NCI-H2029 treated with DMSO at 0.1 percent for 48 hours (cell line): ENCODE results near the gene PTGES2.

Experiments used
- DNase-seq: peaks from one replicate; lab custom pipeline; 2025; lab: John Stamatoyannopoulos, UW

PTGES2 gene

GRCh38 chr9:128153060-128153946, 25.8 kb upstream of the PTGES2 start:
- DNase-seq: no peak

DNA sequence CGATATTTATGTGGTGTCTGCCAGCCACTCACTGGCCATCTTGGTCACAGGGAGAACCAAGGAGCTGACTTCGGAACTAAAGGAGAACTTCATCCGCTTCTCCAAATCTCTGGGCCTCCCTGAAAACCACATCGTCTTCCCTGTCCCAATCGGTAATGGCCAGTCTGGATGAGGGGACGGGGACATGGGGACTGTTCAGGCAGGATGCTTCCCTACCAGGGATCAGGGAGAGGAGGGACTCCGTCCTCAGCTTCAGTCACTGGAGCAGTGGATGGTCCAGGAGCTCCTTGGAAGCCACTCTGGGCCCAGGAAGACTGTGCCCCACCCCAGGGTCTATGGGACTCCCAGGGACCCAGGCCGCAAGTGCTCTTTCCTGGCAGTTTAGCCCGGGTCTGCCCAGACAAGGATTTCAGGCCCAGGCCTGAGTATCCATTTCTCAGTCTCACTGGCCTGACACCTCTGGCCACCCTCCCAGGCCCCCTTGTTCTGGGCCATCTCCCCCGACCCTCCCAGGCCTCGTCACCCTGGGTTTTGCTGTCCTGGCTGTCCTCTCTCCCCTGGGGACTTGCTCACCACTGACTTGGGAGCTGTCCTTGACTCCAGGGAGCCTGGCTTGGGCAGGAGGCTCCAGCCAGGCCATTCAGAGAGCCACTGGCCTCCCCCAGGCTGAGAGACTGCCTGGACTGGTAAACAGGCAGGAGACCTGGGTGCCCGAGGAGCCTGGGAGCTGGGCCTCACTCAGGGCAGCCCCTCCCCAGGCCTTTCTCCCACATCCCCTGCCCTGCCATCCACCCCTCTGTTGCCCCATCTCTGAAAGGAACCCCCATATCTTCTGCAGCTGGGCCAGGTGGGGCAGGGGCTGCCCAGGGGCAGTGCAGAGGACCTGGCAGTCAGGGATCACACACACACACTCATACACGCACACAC, 24.9 kb upstream of the PTGES2 start:
- no peak for DNase-seq

DNA sequence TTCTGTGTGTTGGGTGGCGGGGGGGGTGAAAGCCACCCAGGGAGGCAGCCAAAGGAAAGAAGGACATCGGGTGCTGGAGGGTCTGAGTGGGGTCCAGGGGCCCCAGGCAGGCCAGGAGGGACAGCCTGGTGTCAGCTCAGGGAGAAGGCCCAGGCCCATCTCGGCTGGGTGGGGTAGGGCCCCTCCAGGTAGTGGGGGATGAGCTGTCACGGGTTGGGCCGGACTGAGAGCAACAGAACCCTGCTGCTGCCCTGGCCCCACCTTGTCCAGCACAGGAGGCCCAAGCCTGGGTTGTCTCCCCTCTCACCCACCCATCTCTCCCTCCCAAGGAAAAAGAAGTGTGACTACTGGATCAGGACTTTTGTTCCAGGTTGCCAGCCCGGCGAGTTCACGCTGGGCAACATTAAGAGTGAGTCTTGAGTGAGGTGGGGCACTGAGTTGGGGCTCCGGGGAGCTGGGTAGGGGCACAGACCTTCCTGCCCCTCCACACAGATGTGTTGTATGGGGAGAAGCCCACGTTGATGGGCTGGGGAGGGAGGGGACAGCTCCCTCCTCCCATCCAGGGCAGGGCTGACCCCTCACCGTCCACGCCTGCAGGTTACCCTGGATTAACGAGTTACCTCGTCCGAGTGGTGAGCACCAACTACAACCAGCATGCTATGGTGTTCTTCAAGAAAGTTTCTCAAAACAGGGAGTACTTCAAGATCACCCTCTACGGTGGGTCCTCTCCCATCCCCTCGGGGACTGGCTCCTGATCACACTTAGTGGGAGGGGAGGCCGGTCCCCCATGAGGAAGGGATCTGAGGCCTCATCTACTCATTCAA, 24.0 kb upstream of the PTGES2 start:
- DNase-seq: no peak

DNA sequence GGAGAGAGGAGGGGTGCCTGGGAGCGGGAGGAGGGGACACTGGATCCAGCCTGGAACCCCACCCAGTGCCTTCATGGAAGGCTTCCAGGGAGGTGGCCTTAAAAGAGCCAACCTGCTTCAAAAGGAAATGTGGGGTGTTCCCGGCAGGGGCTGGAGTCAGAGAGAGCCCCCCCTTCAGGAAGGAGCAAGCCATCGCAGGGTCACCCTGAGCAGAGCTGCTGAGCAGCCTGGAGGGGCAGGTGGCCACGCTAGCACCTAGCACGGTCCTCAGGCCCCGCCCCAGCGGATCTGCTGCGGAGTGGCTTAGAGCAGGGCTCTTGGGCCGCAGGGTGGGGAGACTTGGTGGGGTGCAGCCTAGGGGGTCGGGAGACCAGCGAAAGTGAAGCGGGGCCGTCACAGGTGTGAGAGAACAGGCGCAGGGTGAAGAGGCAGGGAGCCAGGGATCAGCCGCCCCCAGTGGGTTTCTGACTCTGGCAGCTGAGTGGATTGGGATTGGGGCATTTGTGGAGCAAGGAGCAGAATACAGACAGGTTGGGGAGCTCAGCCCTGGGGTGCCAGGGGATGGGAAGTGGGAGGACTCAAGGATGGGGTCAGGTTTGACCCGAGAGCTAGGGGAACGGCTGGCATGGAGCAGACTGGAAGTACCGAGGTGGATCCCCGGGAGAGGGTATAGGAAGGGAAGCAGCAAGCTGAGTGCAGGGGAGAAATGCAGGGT, 23.2 kb upstream of the PTGES2 start:
- no peak for DNase-seq

- no peak for DNase-seq
Measured at GRCh38 chr9:128149951-128150593, 22.5 kb upstream of the PTGES2 start.

- DNase-seq: no peak
Measured at GRCh38 chr9:128149001-128149701, 21.6 kb upstream of the PTGES2 start, which contains the start of gene LCN2. TSS of gene LCN2 (plus strand) at chr9:128149453. CDS start at chr9:128149526, 73 bp downstream.

- DNase-seq: no peak
Measured at GRCh38 chr9:128148509-128149000, 21.0 kb upstream of the PTGES2 start.

DNA sequence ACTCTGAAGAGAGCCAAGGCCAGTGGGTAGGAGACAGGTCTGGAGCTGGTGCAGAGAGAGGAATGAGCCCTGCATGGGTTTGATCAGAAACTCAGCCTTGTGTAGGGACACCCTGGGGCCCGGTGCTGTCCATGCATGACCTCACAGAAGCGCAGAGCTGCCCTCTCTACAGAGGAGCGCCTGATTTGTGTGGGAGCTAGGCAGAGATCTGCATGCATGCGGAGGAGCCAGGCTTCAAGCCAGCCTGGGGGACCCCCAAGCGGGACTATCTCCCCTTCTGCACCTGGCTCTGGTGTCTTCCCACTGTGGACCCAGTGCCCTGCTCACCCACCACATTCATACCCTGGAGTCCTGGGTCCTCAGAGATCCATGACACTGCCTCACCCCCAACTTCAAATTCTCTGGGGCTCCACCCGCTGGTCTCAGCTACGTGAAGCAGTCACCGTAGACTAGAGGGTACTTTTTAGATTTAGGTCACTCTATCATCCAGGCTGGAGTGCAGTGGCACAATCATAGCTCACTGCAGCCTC, 19.1 kb upstream of the PTGES2 start:
- no peak for DNase-seq

GRCh38 chr9:128145951-128146351, 18.4 kb upstream of the PTGES2 start:
- no peak for DNase-seq

GRCh38 chr9:128145536-128145935, 18.0 kb upstream of the PTGES2 start:
- no peak for DNase-seq

GRCh38 chr9:128144239-128145181, 17.0 kb upstream of the PTGES2 start:
- DNase-seq: no peak

DNA sequence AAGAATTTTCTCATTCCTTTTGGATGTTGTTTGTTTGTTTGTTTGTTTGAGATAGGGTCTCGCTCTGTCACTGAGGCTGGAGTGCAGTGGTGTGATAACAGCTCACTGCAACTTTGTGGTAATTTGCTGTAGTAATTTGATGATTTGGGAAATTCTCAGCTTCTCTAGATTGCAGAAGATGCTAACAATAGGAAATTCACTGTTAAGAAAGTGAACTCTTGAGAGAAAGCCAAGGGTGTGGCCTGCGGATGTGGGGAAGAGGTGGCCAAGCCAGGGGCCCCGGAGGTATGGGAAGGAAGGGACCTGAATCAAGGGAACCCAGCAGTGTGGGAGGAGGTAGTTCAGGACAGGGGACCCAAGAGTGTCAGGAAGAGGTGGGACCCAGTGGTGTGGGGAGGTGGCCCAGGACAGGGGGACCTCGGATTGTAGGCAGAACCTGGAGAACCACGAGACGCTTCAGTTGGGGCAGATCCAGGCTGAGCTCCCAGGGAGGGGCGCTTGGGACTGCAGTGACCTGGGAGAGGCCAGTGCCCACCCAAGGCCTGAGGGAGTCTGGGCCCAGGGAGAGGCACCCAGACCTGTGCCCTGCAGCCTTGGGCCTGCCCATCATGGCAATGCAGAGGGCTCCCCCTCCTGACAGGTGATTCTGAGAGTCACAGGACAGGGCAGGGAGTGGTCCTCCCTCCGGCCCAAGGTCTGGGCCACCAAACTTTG, 16.2 kb upstream of the PTGES2 start:
- DNase-seq: no peak

GRCh38 chr9:128142596-128142995, 15.1 kb upstream of the PTGES2 start:
- DNase-seq: no peak

- no peak for DNase-seq
Measured at GRCh38 chr9:128142061-128142460, 14.5 kb upstream of the PTGES2 start.

GRCh38 chr9:128141604-128142003, 14.1 kb upstream of the PTGES2 start:
- no peak for DNase-seq

GRCh38 chr9:128139621-128140020, 12.1 kb upstream of the PTGES2 start:
- DNase-seq: no peak

- DNase-seq: no peak
Measured at GRCh38 chr9:128138001-128138400, 10.5 kb upstream of the PTGES2 start.
